Adrenal gland (tissue), 5 donors: ENCODE results near the gene ABCG1.

ENCODE experiments used
- CTCF ChIP-seq, 6 experiments: fragments of 450-650 bp in 4 of 6; fragments of 200-600 bp in 2 of 6; sonication (generic) in 1 of 6; IDR thresholded peaks; 1 replicate in 5 of 6; 2 replicates in 1 of 6; pipeline versions ENCODE4 v1.5.1 to v1.8.0; 2016 to 2021; ENCODE audit warnings: antibody characterized with exemption in 6 of 6, mild to moderate bottlenecking in 2 of 6, moderate library complexity in 1 of 6
- POLR2A ChIP-seq, 2 donors: fragments of 450-650 bp; IDR thresholded peaks; one replicate each; pipeline ENCODE4 v1.6.1; 2017; ENCODE audit warnings: antibody characterized with exemption in 2 of 2, mild to moderate bottlenecking in 2 of 2, moderate library complexity in 1 of 2
- donor health status: DM: no; HTN: no; CAD: no.

GRCh38 chr21:42172596-42173483, 46.1 kb upstream of the ABCG1 start:
- TF ChIP-seq POLR2A (IDR thresholded peaks at IDR 0.05) = no peak
- no peak for TF ChIP-seq CTCF (IDR thresholded peaks at IDR 0.05)
